Progenitor cell of endocrine pancreas (in vitro differentiated cells): ENCODE results near the gene OR10A3. TPM values are rescaled to one million over a fixed set of nuclear protein-coding genes. Genes with fewer than 3 reads are reported as not detected.
A peak's percentile ranks its signal among the peaks of the same experiment; 100 is the strongest.

Experiments
- DNase-seq: peaks from one replicate; pipeline ENCODE4 v3.0.0; 2021; ENCODE audit warnings: low spot score; ENCODE audit not compliant: unreplicated experiment
- H3K27ac Mint-ChIP-seq: 2 replicates; pipeline ENCODE4 v1.8.0; 2021; ENCODE audit warnings: mild to moderate bottlenecking, moderate library complexity, mixed read lengths
- H3K27me3 Mint-ChIP-seq: 2 replicates; pipeline ENCODE4 v1.8.0; 2021; ENCODE audit warnings: mixed read lengths
- H3K36me3 Mint-ChIP-seq: 2 replicates; pipeline ENCODE4 v1.8.0; 2022; ENCODE audit warnings: mixed read lengths; ENCODE audit not compliant: insufficient read depth
- H3K4me1 Mint-ChIP-seq: 2 replicates; pipeline ENCODE4 v1.8.0; 2021; ENCODE audit warnings: low read depth, mixed read lengths
- H3K4me3 Mint-ChIP-seq: 2 replicates; pipeline ENCODE4 v1.8.0; 2021; ENCODE audit warnings: low read depth, mild to moderate bottlenecking, moderate library complexity, mixed read lengths
- H3K9me3 Mint-ChIP-seq: 2 replicates; pipeline ENCODE4 v1.8.0; 2021; ENCODE audit warnings: low read depth, mixed read lengths
- CTCF ChIP-seq: fragments of 200-600 bp; sonication (generic); IDR thresholded peaks from one replicate; pipeline ENCODE4 v1.5.0; 2021; ENCODE audit warnings: antibody characterized with exemption, mild to moderate bottlenecking; ENCODE audit not compliant: unreplicated experiment
- total RNA-seq: library from RNA; stranded (reverse); gene quantifications from 2 replicates; pipeline ENCODE4 v1.2.1, GENCODE V29; 2021

The OR10A3 gene
- total RNA-seq, 1 donor from 2014 or later, result not detected

- no peak for DNase-seq
- Mint-ChIP-seq H3K4me3 (no peak overlapping the region), H3K4me1 (peaks cover 25% of the 10 kb centered on the region), H3K27me3 (peaks cover 5% of the 10 kb centered on the region), H3K27ac (peak overlapping the region; percentile 86), H3K9me3 (no peaks in the 10 kb centered on the region), H3K36me3 (no peaks in the 10 kb centered on the region)
- no peak for TF ChIP-seq CTCF
Observed at GRCh38 chr11:7906481-7906880, 35.0 kb downstream of the OR10A3 start.

GRCh38 chr11:7905961-7906429 lies 35.5 kb downstream of the OR10A3 start:
- Mint-ChIP-seq H3K27me3 (peaks cover 3% of the 10 kb centered on the region), H3K9me3 (no peaks in the 10 kb centered on the region), H3K27ac (peak overlapping the region; percentile 86), H3K36me3 (no peaks in the 10 kb centered on the region), H3K4me3 (peak overlapping the region; percentile 29), H3K4me1 (peaks cover 28% of the 10 kb centered on the region)
- DNase-seq, result no peak
- TF ChIP-seq CTCF, result no peak

- peaks cover 28% of the 10 kb centered on the region for H3K4me1 Mint-ChIP-seq
- TF ChIP-seq CTCF, result no peak
- no peaks in the 10 kb centered on the region for H3K9me3 Mint-ChIP-seq
- peaks cover 2% of the 10 kb centered on the region for H3K27me3 Mint-ChIP-seq
- no peaks in the 10 kb centered on the region for H3K36me3 Mint-ChIP-seq
- H3K4me3 Mint-ChIP-seq, result no peak overlapping the region
- H3K27ac Mint-ChIP-seq, result peak overlapping the region; percentile 86
- no peak for DNase-seq
Observed at GRCh38 chr11:7905549-7905948, 36.0 kb downstream of the OR10A3 start.

GRCh38 chr11:7904917-7905316 lies 36.6 kb downstream of the OR10A3 start:
- no peak for DNase-seq
- H3K4me1 Mint-ChIP-seq, result peaks cover 28% of the 10 kb centered on the region
- peak overlapping the region; percentile 86 for H3K27ac Mint-ChIP-seq
- H3K36me3 Mint-ChIP-seq, result no peaks in the 10 kb centered on the region
- H3K4me3 Mint-ChIP-seq, result no peak overlapping the region
- no peaks in the 10 kb centered on the region for H3K27me3 Mint-ChIP-seq
- H3K9me3 Mint-ChIP-seq, result no peaks in the 10 kb centered on the region
- TF ChIP-seq CTCF, result no peak

- Mint-ChIP-seq H3K27ac (no peak overlapping the region), H3K4me1 (peaks cover 28% of the 10 kb centered on the region), H3K36me3 (no peaks in the 10 kb centered on the region), H3K4me3 (no peak overlapping the region), H3K9me3 (no peaks in the 10 kb centered on the region), H3K27me3 (no peaks in the 10 kb centered on the region)
- DNase-seq, result no peak
- TF ChIP-seq CTCF, result no peak
Observed at GRCh38 chr11:7903940-7904339, 37.6 kb downstream of the OR10A3 start.
